Duodenal mucosa (tissue), 2 donors: Measurements from ENCODE around the gene TRAPPC2.

Experiments
- H3K27ac ChIP-seq: one replicate; pipeline ENCODE4 v1.7.0; 2013; ENCODE audit warnings: low read depth, low read length
- H3K27me3 ChIP-seq, 2 donors: one replicate each; pipeline ENCODE4 v1.7.0; 2013; ENCODE audit warnings: low read length in 2 of 2, control low read depth in 1 of 2; ENCODE audit not compliant: insufficient read depth in 2 of 2, control insufficient read depth in 1 of 2
- H3K36me3 ChIP-seq, 2 donors: one replicate each; pipeline ENCODE4 v1.7.0; 2013; ENCODE audit warnings: low read length in 2 of 2, control low read depth in 1 of 2; ENCODE audit not compliant: insufficient read depth in 2 of 2, control insufficient read depth in 1 of 2
- H3K4me1 ChIP-seq, 2 donors: one replicate each; pipeline ENCODE4 v1.7.0; 2013; ENCODE audit warnings: low read length in 2 of 2, control low read depth in 1 of 2; ENCODE audit not compliant: insufficient read depth in 2 of 2, control insufficient read depth in 1 of 2
- H3K4me3 ChIP-seq, 2 donors: one replicate each; pipeline ENCODE4 v1.7.0; 2013; ENCODE audit warnings: low read length in 2 of 2, low read depth in 1 of 2
- H3K9ac ChIP-seq, 2 donors: one replicate each; pipeline ENCODE4 v1.7.0; 2013; ENCODE audit warnings: low read length in 2 of 2, low read depth in 1 of 2
- H3K9me3 ChIP-seq, 2 donors: one replicate each; pipeline ENCODE4 v1.7.0; 2013; ENCODE audit warnings: low read length in 2 of 2, control low read depth in 1 of 2; ENCODE audit not compliant: control insufficient read depth in 1 of 2

Gene TRAPPC2

GRCh38 chrX:13734278-13735172, at the start of gene TRAPPC2, which contains the start of gene OFD1:
Gene TRAPPC2 (minus strand): TSS chrX:13734620. CDS start chrX:13719963, 14,657 bp downstream.
Gene OFD1 (plus strand): TSS chrX:13734748. CDS start chrX:13735072, 324 bp downstream.
- peaks cover 13 to 14% of the 10 kb centered on the region in 2 donors for H3K4me1 ChIP-seq

GRCh38 chrX:13780868-13781427, 46.5 kb upstream of the TRAPPC2 start:
- Histone ChIP-seq H3K36me3 (peaks cover 2 to 6% of the 10 kb centered on the region in 2 donors), H3K4me1 (no peaks in the 10 kb centered on the region), H3K9ac (no peak overlapping the region), H3K27me3 (no peaks in the 10 kb centered on the region), H3K4me3 (no peak overlapping the region), H3K27ac (no peak overlapping the region), H3K9me3 (no peaks in the 10 kb centered on the region)

More at GRCh38 chrX:13734278-13735172, at the start of gene TRAPPC2, which contains the start of gene OFD1:
- Histone ChIP-seq H3K27me3 (no peaks in the 10 kb centered on the region), H3K36me3 (no peaks in the 10 kb centered on the region), H3K4me3 (peak within 1 kb of the TSS; percentile 78 to 85), H3K27ac (peak within 1 kb of the TSS; percentile 88), H3K9me3 (no peaks in the 10 kb centered on the region), H3K9ac (peak within 1 kb of the TSS; percentile 79 to 86)

- Histone ChIP-seq H3K4me3 (no peak overlapping the region), H3K36me3 (peaks cover 6 to 21% of the 10 kb centered on the region in 2 donors), H3K27me3 (no peaks in the 10 kb centered on the region), H3K27ac (no peak overlapping the region), H3K4me1 (no peaks in the 10 kb centered on the region), H3K9me3 (no peaks in the 10 kb centered on the region), H3K9ac (no peak overlapping the region)
Measured at GRCh38 chrX:13778916-13779315, 44.5 kb upstream of the TRAPPC2 start.

GRCh38 chrX:13776387-13776786, 42.0 kb upstream of the TRAPPC2 start:
- no peaks in the 10 kb centered on the region for H3K4me1 ChIP-seq
- peaks cover 6 to 27% of the 10 kb centered on the region in 2 donors for H3K36me3 ChIP-seq
- no peak overlapping the region for H3K27ac ChIP-seq
- no peak overlapping the region for H3K9ac ChIP-seq
- no peaks in the 10 kb centered on the region for H3K27me3 ChIP-seq
- H3K9me3 ChIP-seq, result no peaks in the 10 kb centered on the region
- no peak overlapping the region for H3K4me3 ChIP-seq

GRCh38 chrX:13775837-13776236, 41.4 kb upstream of the TRAPPC2 start:
- Histone ChIP-seq H3K9ac (no peak overlapping the region), H3K4me3 (no peak overlapping the region), H3K27ac (no peak overlapping the region), H3K9me3 (no peaks in the 10 kb centered on the region), H3K36me3 (peaks cover 6 to 27% of the 10 kb centered on the region in 2 donors), H3K27me3 (no peaks in the 10 kb centered on the region), H3K4me1 (no peaks in the 10 kb centered on the region)

GRCh38 chrX:13774696-13775095, 40.3 kb upstream of the TRAPPC2 start:
- Histone ChIP-seq H3K27me3 (no peaks in the 10 kb centered on the region), H3K9me3 (no peaks in the 10 kb centered on the region), H3K4me3 (no peak overlapping the region), H3K27ac (no peak overlapping the region), H3K36me3 (peaks cover 6 to 33% of the 10 kb centered on the region in 2 donors), H3K4me1 (no peaks in the 10 kb centered on the region), H3K9ac (no peak overlapping the region)

GRCh38 chrX:13770013-13770535, 35.7 kb upstream of the TRAPPC2 start:
- Histone ChIP-seq H3K9ac (no peak overlapping the region), H3K27ac (no peak overlapping the region), H3K4me3 (no peak overlapping the region), H3K36me3 (peaks cover 4 to 41% of the 10 kb centered on the region in 2 donors), H3K27me3 (no peaks in the 10 kb centered on the region), H3K9me3 (no peaks in the 10 kb centered on the region), H3K4me1 (no peaks in the 10 kb centered on the region)

GRCh38 chrX:13768939-13769338, 34.5 kb upstream of the TRAPPC2 start:
- Histone ChIP-seq H3K9me3 (no peaks in the 10 kb centered on the region), H3K4me1 (no peaks in the 10 kb centered on the region), H3K9ac (no peak overlapping the region), H3K27ac (no peak overlapping the region), H3K27me3 (no peaks in the 10 kb centered on the region), H3K4me3 (no peak overlapping the region), H3K36me3 (peaks cover 4 to 35% of the 10 kb centered on the region in 2 donors)

- Histone ChIP-seq H3K9me3 (no peaks in the 10 kb centered on the region), H3K27ac (no peak overlapping the region), H3K27me3 (no peaks in the 10 kb centered on the region), H3K36me3 (peaks cover 8 to 43% of the 10 kb centered on the region in 2 donors), H3K4me3 (no peak overlapping the region), H3K4me1 (no peaks in the 10 kb centered on the region), H3K9ac (no peak overlapping the region)
Measured at GRCh38 chrX:13764765-13765164, 30.3 kb upstream of the TRAPPC2 start.

- Histone ChIP-seq H3K9me3 (no peaks in the 10 kb centered on the region), H3K4me1 (no peaks in the 10 kb centered on the region), H3K27ac (no peak overlapping the region), H3K36me3 (peaks cover 8 to 44% of the 10 kb centered on the region in 2 donors), H3K27me3 (no peaks in the 10 kb centered on the region), H3K4me3 (no peak overlapping the region), H3K9ac (no peak overlapping the region)
Measured at GRCh38 chrX:13764281-13764680, 29.9 kb upstream of the TRAPPC2 start.
